HG03571 (cell line): Measurements from ENCODE around the gene RAI2.
"Not testable (repeated sequence)": the region's sequence is repeated elsewhere in the genome, so short reads cannot be mapped to it uniquely, and the experiment has no call there.

Experiments used
- ATAC-seq: cut with Tn5 transposase; IDR thresholded peaks from one replicate; pipeline ENCODE4 v1.9.1; 2021; ENCODE audit not compliant: unreplicated experiment

The RAI2 gene

DNA sequence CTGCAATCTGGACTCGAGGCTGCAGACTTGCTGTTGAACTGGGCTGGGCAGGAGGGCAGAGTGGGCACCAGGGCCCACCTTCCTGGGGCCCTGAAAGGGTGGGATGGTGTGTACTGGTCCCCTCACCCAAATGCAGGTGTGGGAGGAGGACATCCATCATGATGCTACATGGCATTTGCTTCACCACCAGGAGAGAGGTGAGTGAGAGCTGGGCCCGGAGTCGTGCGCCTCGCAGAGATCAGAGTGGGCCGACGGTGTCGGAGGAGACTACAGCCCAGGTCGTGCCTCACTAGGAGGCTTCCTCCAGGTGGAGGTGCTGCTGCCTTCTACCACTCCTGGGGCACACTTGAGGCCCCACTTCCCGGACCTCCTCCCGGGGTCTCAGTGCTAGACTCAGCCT is 73.5 kb downstream of the RAI2 start:
- no peak for ATAC-seq

DNA sequence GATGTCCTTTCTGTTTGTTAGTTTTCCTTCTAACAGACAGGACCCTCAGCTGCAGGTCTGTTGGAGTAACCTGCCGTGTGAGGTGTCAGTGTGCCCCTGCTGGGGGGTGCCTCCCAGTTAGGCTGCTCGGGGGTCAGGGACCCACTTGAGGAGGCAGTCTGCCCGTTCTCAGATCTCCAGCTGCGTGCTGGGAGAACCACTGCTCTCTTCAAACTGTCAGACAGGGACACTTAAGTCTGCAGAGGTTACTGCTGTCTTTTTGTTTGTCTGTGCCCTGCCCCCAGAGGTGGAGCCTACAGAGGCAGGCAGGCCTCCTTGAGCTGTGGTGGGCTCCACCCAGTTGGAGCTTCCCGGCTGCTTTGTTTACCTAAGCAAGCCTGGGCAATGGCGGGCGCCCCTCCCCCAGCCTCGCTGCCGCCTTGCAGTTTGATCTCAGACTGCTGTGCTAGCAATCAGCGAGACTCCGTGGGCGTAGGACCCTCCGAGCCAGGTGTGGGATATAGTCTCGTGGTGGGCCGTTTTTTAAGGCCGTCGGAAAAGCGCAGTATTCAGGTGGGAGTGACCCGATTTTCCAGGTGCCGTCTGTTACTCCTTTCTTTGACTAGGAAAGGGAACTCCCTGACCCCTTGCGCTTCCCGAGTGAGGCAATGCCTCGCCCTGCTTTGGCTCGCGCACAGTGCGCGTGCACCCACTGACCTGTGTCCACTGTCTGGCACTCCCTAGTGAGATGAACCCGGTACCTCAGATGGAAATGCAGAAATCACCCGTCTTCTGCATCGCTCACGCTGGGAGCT is 74.3 kb downstream of the RAI2 start:
- ATAC-seq, result not testable (repeated sequence)

DNA sequence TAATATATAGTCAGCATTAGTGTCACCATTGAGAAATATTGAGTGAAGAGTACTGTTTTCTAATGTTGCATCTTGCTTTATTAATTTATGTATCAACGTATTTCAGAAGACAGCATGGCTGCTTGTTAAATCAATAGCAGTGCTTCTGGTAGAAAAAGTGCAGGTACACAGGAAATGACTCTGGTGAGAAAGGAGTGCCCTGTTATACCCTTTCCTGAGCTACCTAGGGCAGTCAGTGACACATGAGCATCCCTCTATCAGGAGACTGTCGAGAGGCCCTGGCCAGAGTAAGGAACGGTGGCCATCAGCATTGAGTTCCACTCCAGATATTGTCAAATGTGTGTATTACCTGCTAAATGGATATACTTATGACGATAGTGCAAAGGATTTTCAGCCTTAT is 81.7 kb downstream of the RAI2 start:
- ATAC-seq, result no peak

DNA sequence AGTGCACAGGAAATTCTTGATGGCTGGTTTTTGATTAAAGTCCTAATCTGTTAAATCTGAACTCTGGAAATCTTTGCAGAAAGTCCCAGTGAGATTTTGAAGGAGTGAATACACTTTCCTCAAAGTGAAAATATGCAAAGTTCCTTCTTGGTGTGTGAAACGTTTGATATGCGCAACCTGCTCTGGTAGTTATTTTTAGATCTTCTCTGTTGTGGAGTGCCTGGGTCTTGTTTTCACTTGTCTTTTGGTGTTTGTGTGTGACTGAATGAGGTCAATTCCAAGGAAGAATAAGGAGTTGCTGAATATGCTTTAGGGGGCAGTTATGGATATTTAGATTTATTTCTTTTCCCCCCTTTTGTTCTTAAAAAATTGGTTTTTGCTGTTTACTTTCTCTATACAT is 82.1 kb downstream of the RAI2 start:
- ATAC-seq, result no peak

DNA sequence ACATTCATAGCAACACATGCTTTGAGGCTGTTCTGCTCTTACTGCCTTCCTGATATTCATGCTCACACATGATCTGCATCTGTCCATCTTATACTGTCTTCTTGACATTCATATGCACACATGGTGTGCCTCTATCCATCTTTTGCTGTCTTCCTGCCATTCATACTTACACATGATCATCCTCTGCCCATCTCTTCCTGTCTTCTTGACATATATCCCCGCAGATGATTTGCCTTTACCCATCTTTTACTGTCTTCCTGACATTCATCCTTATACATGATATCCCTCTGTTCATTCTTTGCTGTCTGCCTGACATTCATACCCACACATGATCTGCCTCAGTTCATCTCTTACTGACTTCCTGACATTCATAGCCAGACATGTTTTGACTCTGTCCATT is 87.0 kb downstream of the RAI2 start:
- no peak for ATAC-seq

DNA sequence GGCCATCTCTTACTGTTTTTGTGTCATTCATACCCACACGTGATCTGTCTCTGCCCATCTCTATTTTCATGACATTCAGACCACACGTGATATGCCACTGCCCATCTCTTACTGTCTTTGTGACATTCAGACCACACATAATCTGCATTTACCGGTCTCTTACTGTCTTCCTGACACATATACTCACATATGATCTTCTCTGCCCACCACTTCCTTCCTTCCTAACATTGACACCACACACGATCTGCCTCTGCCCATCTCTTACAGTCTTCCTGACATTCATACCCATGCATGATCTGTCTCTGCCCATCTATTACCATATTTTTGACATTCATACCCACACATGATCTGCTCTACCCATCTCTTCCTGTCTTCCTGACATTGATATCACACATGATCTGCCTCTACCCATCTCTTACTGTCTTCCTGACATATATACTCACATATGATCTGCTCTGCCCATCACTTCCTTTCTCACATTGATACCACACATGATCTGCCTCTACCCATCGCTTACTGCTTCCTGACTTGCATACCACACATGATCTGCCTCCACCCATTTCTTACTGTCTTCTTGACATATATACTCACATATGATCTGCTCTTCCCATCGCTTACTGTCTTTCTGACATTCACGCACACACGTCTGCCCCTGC is 87.7 kb downstream of the RAI2 start:
- no peak for ATAC-seq

DNA sequence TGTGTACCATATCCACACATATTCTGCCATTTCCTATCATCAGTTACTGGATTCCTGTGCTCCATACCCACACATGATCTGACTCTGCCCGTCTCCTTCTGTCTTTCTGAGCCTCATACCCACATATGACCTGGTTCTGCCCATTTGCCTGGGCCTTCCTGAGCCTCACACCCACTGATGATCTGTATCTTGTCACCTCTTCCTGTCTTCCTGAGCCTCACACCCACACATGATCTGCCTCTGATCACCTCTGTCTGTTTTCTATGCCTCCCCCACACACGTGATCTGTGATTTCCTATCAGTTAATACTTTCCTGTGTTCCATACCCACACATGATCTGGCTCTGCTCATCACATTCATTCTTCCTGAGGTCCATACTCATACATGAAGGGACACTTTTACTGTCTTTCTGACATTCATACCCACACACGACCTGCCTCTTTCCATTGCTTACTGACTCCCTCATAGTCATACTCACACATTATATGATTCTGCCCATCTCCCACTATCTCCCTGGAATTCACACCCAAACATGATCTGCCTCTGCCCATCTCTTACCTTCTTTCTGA is 91.3 kb downstream of the RAI2 start:
- no peak for ATAC-seq

DNA sequence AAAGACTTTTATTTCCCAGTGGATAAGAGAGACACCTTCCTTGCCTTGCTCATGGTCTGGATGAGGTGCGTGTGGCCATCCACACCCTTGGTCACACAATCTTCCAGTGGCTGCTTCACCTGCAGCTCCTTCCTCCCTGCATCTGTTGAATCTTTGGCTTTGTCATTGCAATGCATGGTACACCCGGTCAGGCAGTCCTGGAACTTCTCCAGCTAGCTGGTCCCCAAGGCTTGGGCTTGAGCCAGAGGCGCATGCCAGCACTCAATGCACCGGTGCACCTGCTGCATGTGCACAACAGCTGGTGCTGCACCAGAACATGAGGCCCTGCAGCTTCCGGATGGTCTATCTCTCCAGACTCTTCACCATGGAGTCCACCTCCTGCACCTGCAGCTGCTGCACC is 92.1 kb downstream of the RAI2 start:
- no peak for ATAC-seq

DNA sequence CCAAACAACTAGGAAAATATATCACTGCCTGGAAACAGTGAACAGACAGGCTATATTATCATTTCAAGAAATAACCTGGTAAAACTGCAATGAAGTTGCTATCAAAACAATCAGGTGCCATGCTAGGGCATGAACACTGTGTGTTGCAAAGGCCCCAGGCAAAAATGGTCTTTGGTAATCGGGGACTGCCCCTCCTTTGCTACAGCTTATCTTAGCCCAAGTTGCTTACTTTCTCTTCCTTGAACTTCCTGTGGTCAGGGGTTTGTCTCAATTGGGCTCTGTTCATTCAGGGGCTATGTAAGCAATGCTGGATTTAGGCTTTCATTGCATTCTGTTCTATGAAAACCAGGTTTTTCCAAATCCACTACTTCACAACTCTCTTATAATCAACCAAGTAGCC is 93.4 kb downstream of the RAI2 start:
- ATAC-seq, result no peak

DNA sequence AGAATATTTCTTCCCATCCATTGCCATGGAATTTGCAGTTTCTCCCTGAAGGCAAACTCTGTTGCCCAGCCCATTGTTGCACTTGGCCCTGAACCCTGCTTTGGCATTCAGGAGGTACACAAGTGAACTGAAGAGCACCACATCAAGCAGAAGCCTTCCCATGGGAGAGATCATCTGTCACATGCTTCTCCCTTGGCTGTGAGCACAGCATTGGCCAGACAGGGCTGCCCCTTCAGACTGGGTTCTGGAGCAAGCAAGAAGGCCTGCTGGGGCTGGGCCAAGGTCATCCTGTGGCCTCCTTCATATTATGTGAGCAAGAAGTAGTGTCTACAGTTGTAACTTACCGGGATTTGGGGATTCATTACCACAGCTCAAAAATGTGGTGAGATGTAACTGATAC is 101.1 kb downstream of the RAI2 start:
- no peak for ATAC-seq

DNA sequence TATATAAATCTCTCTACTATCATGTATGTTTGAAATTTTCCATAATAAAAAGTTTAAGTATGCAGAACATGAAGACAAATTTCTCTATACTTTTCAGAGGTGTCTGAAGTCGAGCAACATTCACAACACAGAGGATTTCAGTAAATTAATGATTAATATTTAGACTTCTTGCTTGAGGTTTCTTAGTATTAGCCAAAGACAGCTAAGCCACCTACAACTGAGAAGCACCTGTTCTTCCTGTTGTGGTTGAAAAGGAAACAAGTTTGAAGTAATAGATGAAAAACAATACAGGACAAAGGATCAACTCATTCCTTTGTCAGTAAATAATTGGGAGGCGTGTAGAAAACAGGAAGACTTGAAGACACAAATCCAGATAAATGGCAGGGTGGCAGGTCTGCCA is 102.7 kb downstream of the RAI2 start:
- ATAC-seq, result peak; percentile 95

DNA sequence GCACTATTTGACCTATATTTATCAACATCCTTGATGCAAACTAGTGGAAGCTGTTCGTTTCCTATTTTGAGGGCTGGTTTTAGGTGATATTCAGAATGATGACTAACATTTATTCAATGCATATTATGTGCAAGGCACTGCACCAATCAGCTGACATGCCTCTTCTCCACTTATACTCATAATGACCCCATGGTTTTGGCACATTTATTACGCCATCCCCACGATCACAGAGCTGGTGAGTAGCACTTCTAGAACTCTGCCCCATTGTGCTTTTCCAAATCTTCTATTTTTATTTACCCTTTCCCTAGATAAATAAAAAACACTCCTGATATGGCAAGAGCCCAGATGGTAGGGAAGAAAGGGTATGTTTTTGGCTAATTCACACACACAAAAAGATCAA is 110.7 kb downstream of the RAI2 start:
- ATAC-seq, result no peak
